Left ventricle myocardium inferior (tissue), 1 donor: ENCODE measurements around the gene FAM168B. TPM values are rescaled to one million over a fixed set of nuclear protein-coding genes. Genes with fewer than 3 reads are reported as not detected.

Experiments
- DNase-seq: peaks from one replicate; pipeline ENCODE4 v3.0.0-alpha.2; 2020
- H3K27ac ChIP-seq: fragments of 200-600 bp; replicated peaks from 2 replicates; pipeline ENCODE4 v1.8.0; 2021
- H3K27me3 ChIP-seq: fragments of 200-600 bp; 2 replicates; pipeline ENCODE4 v1.8.0; 2021; ENCODE audit warnings: low read depth
- H3K36me3 ChIP-seq: fragments of 200-600 bp; 2 replicates; pipeline ENCODE4 v1.8.0; 2021
- H3K4me1 ChIP-seq: fragments of 200-600 bp; 2 replicates; pipeline ENCODE4 v1.8.0; 2021
- H3K4me3 ChIP-seq: fragments of 200-600 bp; 2 replicates; pipeline ENCODE4 v1.8.0; 2021; ENCODE audit warnings: mild to moderate bottlenecking, moderate library complexity
- H3K9me3 ChIP-seq: fragments of 200-600 bp; replicated peaks from 2 replicates; pipeline ENCODE4 v1.8.0; 2021
- intact Hi-C: fragments of 100-400 bp; cut with micrococcal nuclease; formaldehyde crosslinking; loops from one replicate; pipeline ENCODE4 v1.11.0; 2022
- total RNA-seq: library from RNA; stranded (reverse); fragmentation: NEBNext Ultra II Directional; extraction: Animal tissue kit (Norgen Biotek cat#: 25700); gene quantifications from one replicate; pipeline ENCODE4 v1.2.1, GENCODE V29; 2021
- TF ChIP-seq, protein P1 (sequence below): fragments of 200-600 bp; IDR thresholded peaks from 2 replicates; pipeline ENCODE4 v1.8.0; 2021; ENCODE audit warnings: antibody characterized with exemption, mild to moderate bottlenecking, borderline replicate concordance
- donor health status: DM: no; HTN: yes; CAD: no; lungs with severe emphysema.

Gene FAM168B
- total RNA-seq, 1 donor from 2014 or later: 90.5 TPM

DNA sequence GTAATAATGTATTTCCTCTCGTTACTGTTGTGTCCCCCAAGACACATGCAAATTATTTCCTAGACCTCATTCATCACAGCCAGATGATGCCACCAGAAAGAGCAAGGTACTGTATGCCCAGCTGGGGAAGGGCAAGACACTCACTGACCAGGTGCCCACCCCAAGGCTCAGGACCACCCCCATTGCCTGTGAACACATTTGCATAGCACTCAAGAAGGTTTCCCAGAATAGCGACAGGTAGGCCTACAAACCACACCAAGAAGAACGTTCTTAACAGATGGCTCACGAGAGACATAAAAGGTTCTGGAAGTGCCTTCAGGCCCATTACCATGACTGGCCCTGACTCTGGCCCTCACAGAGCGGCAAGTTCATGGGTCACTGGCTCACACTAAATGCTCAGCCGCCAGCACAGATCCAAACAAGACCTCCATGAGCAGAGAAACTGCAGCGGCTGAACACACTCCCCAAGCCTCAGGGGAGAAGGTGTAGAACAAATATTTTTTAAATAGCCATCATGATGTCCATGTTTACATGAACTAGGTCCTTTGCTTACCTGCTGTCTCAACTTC, 44.0 kb downstream of the FAM168B start:
- TF ChIP-seq, protein P1, sequence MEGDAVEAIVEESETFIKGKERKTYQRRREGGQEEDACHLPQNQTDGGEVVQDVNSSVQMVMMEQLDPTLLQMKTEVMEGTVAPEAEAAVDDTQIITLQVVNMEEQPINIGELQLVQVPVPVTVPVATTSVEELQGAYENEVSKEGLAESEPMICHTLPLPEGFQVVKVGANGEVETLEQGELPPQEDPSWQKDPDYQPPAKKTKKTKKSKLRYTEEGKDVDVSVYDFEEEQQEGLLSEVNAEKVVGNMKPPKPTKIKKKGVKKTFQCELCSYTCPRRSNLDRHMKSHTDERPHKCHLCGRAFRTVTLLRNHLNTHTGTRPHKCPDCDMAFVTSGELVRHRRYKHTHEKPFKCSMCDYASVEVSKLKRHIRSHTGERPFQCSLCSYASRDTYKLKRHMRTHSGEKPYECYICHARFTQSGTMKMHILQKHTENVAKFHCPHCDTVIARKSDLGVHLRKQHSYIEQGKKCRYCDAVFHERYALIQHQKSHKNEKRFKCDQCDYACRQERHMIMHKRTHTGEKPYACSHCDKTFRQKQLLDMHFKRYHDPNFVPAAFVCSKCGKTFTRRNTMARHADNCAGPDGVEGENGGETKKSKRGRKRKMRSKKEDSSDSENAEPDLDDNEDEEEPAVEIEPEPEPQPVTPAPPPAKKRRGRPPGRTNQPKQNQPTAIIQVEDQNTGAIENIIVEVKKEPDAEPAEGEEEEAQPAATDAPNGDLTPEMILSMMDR: no peak
- intact Hi-C loops: no loop called here
- Histone ChIP-seq H3K9me3 (no peaks in the 10 kb centered on the region), H3K4me1 (no peaks in the 10 kb centered on the region), H3K27me3 (no peaks in the 10 kb centered on the region), H3K27ac (no peak overlapping the region), H3K4me3 (no peak overlapping the region), H3K36me3 (peaks cover 80% of the 10 kb centered on the region)
- DNase-seq: no peak

DNA sequence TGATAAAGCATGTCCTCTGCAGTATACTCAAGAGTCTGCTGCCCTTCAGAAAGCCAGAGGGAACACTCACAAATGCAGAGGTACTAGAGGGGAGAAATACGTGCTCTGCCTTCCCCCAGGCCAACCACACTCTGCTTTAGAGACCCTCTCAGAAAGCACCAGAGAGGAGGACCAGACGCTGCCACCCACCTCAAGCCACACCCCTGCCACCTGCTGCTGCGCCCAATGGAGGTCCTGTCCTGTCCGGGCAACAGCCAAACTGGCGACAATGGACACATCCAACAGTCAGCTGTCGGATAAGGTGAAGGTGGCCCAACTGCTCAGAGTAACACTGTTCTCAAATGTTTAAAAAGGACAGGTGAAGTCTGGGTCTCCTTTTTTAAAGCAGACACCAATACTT, 44.6 kb downstream of the FAM168B start:
- H3K4me1 ChIP-seq: no peaks in the 10 kb centered on the region
- no peak for DNase-seq
- no peak overlapping the region for H3K27ac ChIP-seq
- peaks cover 74% of the 10 kb centered on the region for H3K36me3 ChIP-seq
- no peaks in the 10 kb centered on the region for H3K9me3 ChIP-seq
- no peak overlapping the region for H3K4me3 ChIP-seq
- intact Hi-C loops: no loop called here
- H3K27me3 ChIP-seq: no peaks in the 10 kb centered on the region
- TF ChIP-seq, protein P1: no peak

DNA sequence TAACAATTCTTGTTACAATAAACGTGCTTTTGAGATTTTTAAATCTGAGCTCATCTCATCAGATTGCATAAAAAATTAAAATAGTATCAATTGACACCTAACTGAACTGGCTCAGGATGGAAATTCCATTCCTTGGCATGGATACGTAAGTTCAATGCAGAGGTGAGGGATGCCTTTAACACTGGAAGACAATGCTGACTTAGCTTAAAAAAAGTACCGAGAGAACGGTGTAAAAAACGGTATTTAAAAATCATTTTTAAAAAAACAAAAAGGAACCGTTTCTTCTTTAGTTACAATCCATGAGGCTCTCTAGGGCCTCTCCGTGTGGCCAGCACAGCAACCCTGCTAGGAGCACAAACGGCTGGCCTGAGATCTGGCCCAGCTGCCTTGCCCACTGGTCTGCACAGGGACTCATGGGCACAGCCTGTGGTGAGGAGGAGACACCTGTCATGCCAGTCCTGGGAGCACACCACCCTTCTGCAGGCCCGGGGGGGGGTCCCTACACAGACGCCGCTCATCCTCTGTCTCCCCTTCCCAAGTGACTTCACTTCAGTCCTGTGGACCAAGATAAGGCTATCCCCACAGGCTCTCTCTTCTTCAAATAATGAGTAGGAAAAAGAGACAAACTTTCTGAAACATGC, 45.2 kb downstream of the FAM168B start:
- H3K9me3 ChIP-seq: no peaks in the 10 kb centered on the region
- no peak overlapping the region for H3K27ac ChIP-seq
- no peaks in the 10 kb centered on the region for H3K4me1 ChIP-seq
- H3K4me3 ChIP-seq: no peak overlapping the region
- peaks cover 68% of the 10 kb centered on the region for H3K36me3 ChIP-seq
- intact Hi-C loops: no loop called here
- TF ChIP-seq, protein P1: no peak
- no peak for DNase-seq
- H3K27me3 ChIP-seq: no peaks in the 10 kb centered on the region

DNA sequence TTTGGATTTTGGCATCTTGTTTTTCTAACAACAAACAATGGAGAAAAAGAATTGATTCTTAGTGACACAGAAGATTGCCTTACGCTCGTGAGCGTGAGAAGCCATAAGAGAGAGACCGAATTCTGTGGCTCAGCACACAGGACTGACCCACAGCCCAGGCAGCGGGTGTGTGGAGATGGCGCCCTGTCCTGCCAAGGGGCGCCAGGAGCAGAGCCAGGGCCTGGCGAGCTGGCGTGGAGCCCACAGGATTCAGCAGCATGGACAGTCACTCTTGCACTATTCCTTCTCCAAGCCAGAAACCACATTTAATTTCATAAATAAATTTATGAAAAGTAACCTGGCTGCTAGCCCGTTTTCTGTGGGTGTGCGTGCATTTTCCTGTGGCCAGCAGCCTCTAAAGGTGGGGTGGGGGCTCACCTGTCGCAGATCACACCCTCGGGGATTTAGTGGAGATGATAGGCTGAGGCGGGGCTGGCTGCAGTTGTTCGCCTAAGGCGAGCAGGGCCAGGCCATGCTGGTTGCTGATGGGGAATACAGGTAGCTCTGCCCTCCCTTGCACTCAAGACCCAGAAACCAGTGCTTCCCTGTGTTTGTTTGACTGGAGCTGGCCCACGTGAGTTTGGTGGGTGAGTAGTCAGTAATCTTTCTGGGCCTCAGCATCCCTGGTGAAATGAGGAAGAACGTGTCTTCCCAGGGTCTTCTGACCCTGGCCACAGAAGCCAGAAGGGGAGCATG, 46.2 kb downstream of the FAM168B start:
- no peak overlapping the region for H3K27ac ChIP-seq
- H3K27me3 ChIP-seq: no peaks in the 10 kb centered on the region
- TF ChIP-seq, protein P1: no peak
- no peak for DNase-seq
- H3K4me3 ChIP-seq: no peak overlapping the region
- H3K4me1 ChIP-seq: no peaks in the 10 kb centered on the region
- intact Hi-C loops: no loop called here
- H3K36me3 ChIP-seq: peaks cover 59% of the 10 kb centered on the region
- H3K9me3 ChIP-seq: no peaks in the 10 kb centered on the region

DNA sequence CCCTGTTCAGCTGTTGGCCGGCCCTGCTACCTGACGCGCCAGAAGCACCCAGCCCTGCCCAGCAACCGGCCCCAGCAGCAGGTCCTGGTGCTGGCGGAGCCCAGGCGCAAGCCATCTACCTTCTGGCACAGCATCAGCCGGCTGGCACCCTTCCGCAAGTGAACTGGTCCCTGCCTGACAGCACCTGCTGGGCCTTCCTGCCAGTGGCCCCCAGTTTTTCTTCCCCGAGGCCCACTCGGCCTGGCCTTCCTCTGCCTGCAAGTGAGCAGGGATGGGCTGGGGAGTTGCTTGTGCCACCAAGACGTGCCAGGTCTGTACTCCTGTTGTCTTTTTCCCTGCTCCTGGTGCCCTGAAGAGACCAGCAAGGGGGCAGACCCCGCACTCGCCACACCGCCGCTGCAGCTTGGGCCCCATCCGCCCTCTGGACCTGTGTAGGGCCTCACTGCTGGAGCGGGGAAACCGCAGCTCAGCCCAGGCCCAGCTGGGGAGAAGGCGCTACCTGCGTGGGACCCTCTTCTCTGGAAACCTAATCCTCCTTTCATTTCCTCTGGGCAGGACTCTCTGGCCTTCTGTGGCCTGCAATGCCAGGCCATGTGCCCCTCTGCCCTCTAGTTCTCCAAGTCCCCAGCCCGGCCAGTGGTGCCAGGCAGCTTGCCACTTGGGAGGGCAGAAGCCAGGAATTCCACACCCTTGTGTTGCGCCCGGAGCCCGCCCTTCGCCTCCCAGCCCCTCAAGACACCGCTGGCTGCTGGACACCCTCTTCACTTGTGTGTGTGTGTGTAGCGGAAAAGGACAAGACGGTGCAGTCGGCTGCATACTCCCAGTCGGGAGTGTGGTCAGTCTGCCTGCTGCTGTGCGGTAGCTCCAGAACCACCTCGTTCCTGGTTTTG, 47.0 kb downstream of the FAM168B start:
- Histone ChIP-seq H3K27me3 (peaks cover 5% of the 10 kb centered on the region), H3K4me1 (no peaks in the 10 kb centered on the region), H3K36me3 (peaks cover 51% of the 10 kb centered on the region), H3K4me3 (no peak overlapping the region), H3K27ac (no peak overlapping the region), H3K9me3 (no peaks in the 10 kb centered on the region)
- DNase-seq: no peak
- intact Hi-C loops: no loop called here
- TF ChIP-seq, protein P1: no peak
